ENCODE results near the gene ABHD15.

ABHD15 gene

DNA sequence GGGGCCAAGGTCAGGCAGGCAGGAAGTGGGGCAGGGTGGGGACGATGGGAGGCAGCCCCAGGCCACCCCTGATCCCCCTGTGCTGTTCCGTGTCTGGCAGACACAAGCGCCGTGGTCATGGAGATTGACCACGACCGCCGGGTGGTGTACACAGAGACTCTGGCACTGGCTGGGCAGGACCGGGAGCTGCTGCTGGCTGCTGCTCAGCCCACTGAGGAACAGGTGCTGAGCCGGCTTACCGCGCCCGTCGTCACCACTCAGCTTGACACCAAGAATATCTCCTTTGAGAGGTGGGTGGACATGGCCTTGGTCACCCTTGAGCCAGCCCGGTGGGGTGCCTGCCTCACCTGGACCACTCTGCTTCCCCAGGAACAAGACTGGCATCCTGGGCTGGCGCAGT, 42.1 kb upstream of the ABHD15 start:
- Histone ChIP-seq H2BK15ac (replicated peaks; ENCODE audit: low read depth) (no peak overlapping the region), H3K36me3 (ENCODE audit: control insufficient read depth, insufficient read depth, low read length) (no peaks in the 10 kb centered on the region)
- no CpG with 5 or more reads among the region's 15 CpGs for WGBS (ENCODE audit: extremely low coverage, insufficient coverage, low lambda C conversion rate)

GRCh38 chr17:29607557-29608195, 40.8 kb upstream of the ABHD15 start:
- no CpG with 5 or more reads among the region's 29 CpGs for WGBS (ENCODE audit: extremely low coverage, insufficient coverage, low lambda C conversion rate)
- Histone ChIP-seq H3K4me2 (ENCODE audit: low read length) (no peak overlapping the region), H3K23ac (ENCODE audit: low read length) (no peak overlapping the region), H4K5ac (ENCODE audit: low read length) (no peak overlapping the region), H3K4me3 (ENCODE audit: low read length) (no peak overlapping the region), H2BK5ac (ENCODE audit: low read length) (no peak overlapping the region), H3K9ac (ENCODE audit: low read length) (no peak overlapping the region), H2BK15ac (replicated peaks; ENCODE audit: low read depth) (no peak overlapping the region), H3K4me1 (ENCODE audit: control insufficient read depth, low read depth, low read length) (no peaks in the 10 kb centered on the region), H3K56ac (ENCODE audit: low read length) (no peak overlapping the region), H4K8ac (ENCODE audit: low read depth, low read length) (no peak overlapping the region), H3K79me1 (ENCODE audit: low read length) (no peaks in the 10 kb centered on the region), H3K79me2 (ENCODE audit: control insufficient read depth, insufficient read depth, low read length) (no peaks in the 10 kb centered on the region), H2BK120ac (ENCODE audit: low read depth, low read length) (no peak overlapping the region), H3K27me3 (ENCODE audit: insufficient read depth, low read length, poor library complexity) (no peaks in the 10 kb centered on the region), H3K4ac (ENCODE audit: low read depth, low read length) (no peak overlapping the region), H2AK5ac (ENCODE audit: low read length) (no peak overlapping the region), H3K27ac (ENCODE audit: low read depth, low read length) (no peak overlapping the region), H3K18ac (ENCODE audit: low read length) (no peak overlapping the region), H3K36me3 (ENCODE audit: control insufficient read depth, insufficient read depth, low read length) (no peaks in the 10 kb centered on the region)
- DNase-seq = no peak

More for the DNA sequence above, 42.1 kb upstream of the ABHD15 start:
- no peak overlapping the region for H3K9ac ChIP-seq (ENCODE audit: low read length)
- no peaks in the 10 kb centered on the region for H3K27me3 ChIP-seq (ENCODE audit: insufficient read depth, low read length, poor library complexity)
- no peak overlapping the region for H3K27ac ChIP-seq (ENCODE audit: low read depth, low read length)
- H3K79me1 ChIP-seq (ENCODE audit: low read length) = no peaks in the 10 kb centered on the region
- H3K18ac ChIP-seq (ENCODE audit: low read length) = no peak overlapping the region
- no peak overlapping the region for H4K5ac ChIP-seq (ENCODE audit: low read length)
- DNase-seq = no peak
- H3K79me2 ChIP-seq (ENCODE audit: control insufficient read depth, insufficient read depth, low read length) = no peaks in the 10 kb centered on the region
- H3K4me2 ChIP-seq (ENCODE audit: low read length) = no peak overlapping the region
- H3K4me1 ChIP-seq (ENCODE audit: control insufficient read depth, low read depth, low read length) = no peaks in the 10 kb centered on the region
- no peak overlapping the region for H4K8ac ChIP-seq (ENCODE audit: low read depth, low read length)
- no peak overlapping the region for H2BK5ac ChIP-seq (ENCODE audit: low read length)
- H3K23ac ChIP-seq (ENCODE audit: low read length) = no peak overlapping the region
- H3K4me3 ChIP-seq (ENCODE audit: low read length) = no peak overlapping the region
- H2AK5ac ChIP-seq (ENCODE audit: low read length) = no peak overlapping the region
- no peak overlapping the region for H3K56ac ChIP-seq (ENCODE audit: low read length)
- no peak overlapping the region for H3K4ac ChIP-seq (ENCODE audit: low read depth, low read length)
- H2BK120ac ChIP-seq (ENCODE audit: low read depth, low read length) = no peak overlapping the region

- H3K27ac ChIP-seq (ENCODE audit: low read depth, low read length) = no peak overlapping the region
- no peak overlapping the region for H3K18ac ChIP-seq (ENCODE audit: low read length)
- no peaks in the 10 kb centered on the region for H3K36me3 ChIP-seq (ENCODE audit: control insufficient read depth, insufficient read depth, low read length)
- no peaks in the 10 kb centered on the region for H3K79me2 ChIP-seq (ENCODE audit: control insufficient read depth, insufficient read depth, low read length)
- H3K4ac ChIP-seq (ENCODE audit: low read depth, low read length) = no peak overlapping the region
- no peak overlapping the region for H2AK5ac ChIP-seq (ENCODE audit: low read length)
- no peak for DNase-seq
- no peak overlapping the region for H2BK15ac ChIP-seq (replicated peaks; ENCODE audit: low read depth)
- no peak overlapping the region for H3K9ac ChIP-seq (ENCODE audit: low read length)
- no peak overlapping the region for H3K56ac ChIP-seq (ENCODE audit: low read length)
- no peaks in the 10 kb centered on the region for H3K27me3 ChIP-seq (ENCODE audit: insufficient read depth, low read length, poor library complexity)
- H2BK5ac ChIP-seq (ENCODE audit: low read length) = no peak overlapping the region
- H4K8ac ChIP-seq (ENCODE audit: low read depth, low read length) = no peak overlapping the region
- no peak overlapping the region for H4K5ac ChIP-seq (ENCODE audit: low read length)
- H3K4me3 ChIP-seq (ENCODE audit: low read length) = no peak overlapping the region
- no CpG with 5 or more reads among the region's 6 CpGs for WGBS (ENCODE audit: extremely low coverage, insufficient coverage, low lambda C conversion rate)
- no peak overlapping the region for H3K23ac ChIP-seq (ENCODE audit: low read length)
- no peaks in the 10 kb centered on the region for H3K79me1 ChIP-seq (ENCODE audit: low read length)
- H3K4me1 ChIP-seq (ENCODE audit: control insufficient read depth, low read depth, low read length) = no peaks in the 10 kb centered on the region
- no peak overlapping the region for H3K4me2 ChIP-seq (ENCODE audit: low read length)
- no peak overlapping the region for H2BK120ac ChIP-seq (ENCODE audit: low read depth, low read length)
These were observed 36.4 kb upstream of the ABHD15 start for GRCh38 chr17:29603109-29603674.

DNA sequence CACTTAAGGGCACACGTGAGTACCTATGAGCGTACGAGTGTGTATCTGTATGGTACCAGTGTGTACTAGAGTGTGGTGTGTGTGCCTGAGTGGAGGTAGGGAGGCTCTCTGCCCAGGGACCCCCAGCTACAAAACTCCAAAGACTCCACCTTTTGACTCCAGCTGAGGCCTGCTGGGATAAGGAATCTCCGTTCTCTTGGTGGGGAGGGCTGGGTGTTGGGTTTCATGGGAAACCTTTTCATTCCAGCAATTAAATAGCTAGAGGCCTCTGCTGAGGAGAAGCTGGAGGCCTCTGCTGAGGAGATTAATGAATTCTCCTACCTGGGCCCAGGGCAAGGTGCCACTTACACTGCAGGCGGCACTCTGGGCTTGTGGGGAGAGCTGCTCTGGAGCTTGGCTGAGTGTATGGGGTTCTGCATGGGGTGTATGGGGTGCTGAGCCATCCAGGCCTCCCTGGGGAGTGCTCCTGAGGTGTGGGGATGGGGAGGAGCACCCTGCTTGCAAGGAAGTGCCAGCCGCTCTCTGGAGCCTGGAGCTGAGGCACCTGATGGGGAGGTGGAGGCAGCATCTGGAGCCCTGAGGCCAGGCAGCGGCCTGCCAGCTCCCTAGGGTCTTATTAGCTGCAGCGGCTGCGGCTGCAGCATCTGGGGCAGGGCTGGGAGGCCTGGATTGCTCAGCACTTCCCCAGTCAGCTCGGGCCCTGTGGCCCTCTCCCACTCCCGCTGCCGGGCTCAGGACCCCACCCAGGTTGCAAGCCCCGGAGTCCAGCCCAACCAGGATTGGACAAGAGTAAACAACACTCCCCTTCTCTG, 30.7 kb upstream of the ABHD15 start:
- no peaks in the 10 kb centered on the region for H3K36me3 ChIP-seq (ENCODE audit: control insufficient read depth, insufficient read depth, low read length)
- no peak overlapping the region for H4K8ac ChIP-seq (ENCODE audit: low read depth, low read length)
- H2BK5ac ChIP-seq (ENCODE audit: low read length) = no peak overlapping the region
- no peak overlapping the region for H4K5ac ChIP-seq (ENCODE audit: low read length)
- peak overlapping the region; percentile 66 for H3K56ac ChIP-seq (ENCODE audit: low read length)
- H3K79me2 ChIP-seq (ENCODE audit: control insufficient read depth, insufficient read depth, low read length) = no peaks in the 10 kb centered on the region
- peak overlapping the region; percentile 21 for H3K9ac ChIP-seq (ENCODE audit: low read length)
- no peak overlapping the region for H2BK15ac ChIP-seq (replicated peaks; ENCODE audit: low read depth)
- H2AK5ac ChIP-seq (ENCODE audit: low read length) = no peak overlapping the region
- no peak overlapping the region for H3K18ac ChIP-seq (ENCODE audit: low read length)
- no peak overlapping the region for H3K4ac ChIP-seq (ENCODE audit: low read depth, low read length)
- no peak overlapping the region for H3K4me3 ChIP-seq (ENCODE audit: low read length)
- no peak overlapping the region for H2BK120ac ChIP-seq (ENCODE audit: low read depth, low read length)
- no peak overlapping the region for H3K4me2 ChIP-seq (ENCODE audit: low read length)
- H3K23ac ChIP-seq (ENCODE audit: low read length) = no peak overlapping the region
- H3K27me3 ChIP-seq (ENCODE audit: insufficient read depth, low read length, poor library complexity) = no peaks in the 10 kb centered on the region
- no peak for DNase-seq
- H3K4me1 ChIP-seq (ENCODE audit: control insufficient read depth, low read depth, low read length) = peaks cover 5% of the 10 kb centered on the region
- WGBS (ENCODE audit: extremely low coverage, insufficient coverage, low lambda C conversion rate) = no CpG with 5 or more reads among the region's 13 CpGs
- H3K27ac ChIP-seq (ENCODE audit: low read depth, low read length) = no peak overlapping the region
- no peaks in the 10 kb centered on the region for H3K79me1 ChIP-seq (ENCODE audit: low read length)

- H3K27ac ChIP-seq (ENCODE audit: low read depth, low read length) = no peak overlapping the region
- H2BK15ac ChIP-seq (replicated peaks; ENCODE audit: low read depth) = no peak overlapping the region
- no CpG with 5 or more reads among the region's 9 CpGs for WGBS (ENCODE audit: extremely low coverage, insufficient coverage, low lambda C conversion rate)
- H4K5ac ChIP-seq (ENCODE audit: low read length) = no peak overlapping the region
- H2AK5ac ChIP-seq (ENCODE audit: low read length) = no peak overlapping the region
- no peak overlapping the region for H2BK120ac ChIP-seq (ENCODE audit: low read depth, low read length)
- H3K36me3 ChIP-seq (ENCODE audit: control insufficient read depth, insufficient read depth, low read length) = no peaks in the 10 kb centered on the region
- no peaks in the 10 kb centered on the region for H3K27me3 ChIP-seq (ENCODE audit: insufficient read depth, low read length, poor library complexity)
- no peak overlapping the region for H3K9ac ChIP-seq (ENCODE audit: low read length)
- DNase-seq = no peak
- peak overlapping the region; percentile 44 for H3K56ac ChIP-seq (ENCODE audit: low read length)
- no peak overlapping the region for H4K8ac ChIP-seq (ENCODE audit: low read depth, low read length)
- H3K4me2 ChIP-seq (ENCODE audit: low read length) = no peak overlapping the region
- no peak overlapping the region for H3K4ac ChIP-seq (ENCODE audit: low read depth, low read length)
- H3K23ac ChIP-seq (ENCODE audit: low read length) = no peak overlapping the region
- H3K18ac ChIP-seq (ENCODE audit: low read length) = no peak overlapping the region
- no peak overlapping the region for H3K4me3 ChIP-seq (ENCODE audit: low read length)
- H3K79me2 ChIP-seq (ENCODE audit: control insufficient read depth, insufficient read depth, low read length) = no peaks in the 10 kb centered on the region
- H3K79me1 ChIP-seq (ENCODE audit: low read length) = no peaks in the 10 kb centered on the region
- no peak overlapping the region for H2BK5ac ChIP-seq (ENCODE audit: low read length)
- peaks cover 5% of the 10 kb centered on the region for H3K4me1 ChIP-seq (ENCODE audit: control insufficient read depth, low read depth, low read length)
These were observed 30.0 kb upstream of the ABHD15 start for GRCh38 chr17:29596811-29597210.
